Measurements from ENCODE around the gene SLC13A3.

- TF ChIP-seq CTCF (conservative IDR thresholded peaks at IDR 0.05 in 1 of 2, IDR thresholded peaks at IDR 0.05 in 1 of 2; ENCODE audit: extremely low read depth in 1 of 2, insufficient read depth in 1 of 2, low read depth in 1 of 2, low read length in 2 of 2): no peak
- TF ChIP-seq EZH2 (IDR thresholded peaks at IDR 0.05; ENCODE audit: borderline replicate concordance, low read length): no peak
Observed at GRCh38 chr20:46671866-46672542, 20.7 kb upstream of the SLC13A3 start.

All from mammary epithelial cell (primary cell).